GM12875 (cell line): ENCODE measurements around the gene CKLF.

Experiments used
- H3K4me3 ChIP-seq: one replicate; pipeline ENCODE4 v1.5.1; 2011; ENCODE audit warnings: low read depth, low read length, control low read depth
- TF ChIP-seq, protein P1 (sequence below): IDR thresholded peaks from 2 replicates; pipeline ENCODE4 v1.5.1; 2011; ENCODE audit warnings: low read depth, mild to moderate bottlenecking, control low read depth, inconsistent platforms, low read length, moderate library complexity, borderline replicate concordance; ENCODE audit not compliant: insufficient read depth

Gene CKLF

DNA sequence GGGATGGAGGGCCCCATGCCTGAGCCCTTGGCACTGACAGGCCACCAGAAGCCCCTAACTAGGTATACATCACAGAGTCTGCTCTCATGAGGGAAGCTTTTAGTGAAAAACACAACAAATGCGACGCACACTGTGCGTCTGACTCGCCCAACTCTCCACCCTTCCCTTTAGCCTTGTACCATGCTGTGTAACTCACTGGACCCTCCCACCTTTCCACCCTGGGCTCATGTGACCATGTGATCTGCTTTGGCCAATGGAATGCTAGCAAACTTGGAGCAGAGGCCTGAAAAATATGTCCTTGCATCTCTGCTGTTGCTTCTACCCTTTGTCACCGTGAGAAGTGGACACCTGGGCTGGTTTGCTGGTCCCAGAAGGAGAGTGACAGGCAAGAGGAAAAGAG is 24.1 kb upstream of the CKLF start:
- TF ChIP-seq, protein P1, sequence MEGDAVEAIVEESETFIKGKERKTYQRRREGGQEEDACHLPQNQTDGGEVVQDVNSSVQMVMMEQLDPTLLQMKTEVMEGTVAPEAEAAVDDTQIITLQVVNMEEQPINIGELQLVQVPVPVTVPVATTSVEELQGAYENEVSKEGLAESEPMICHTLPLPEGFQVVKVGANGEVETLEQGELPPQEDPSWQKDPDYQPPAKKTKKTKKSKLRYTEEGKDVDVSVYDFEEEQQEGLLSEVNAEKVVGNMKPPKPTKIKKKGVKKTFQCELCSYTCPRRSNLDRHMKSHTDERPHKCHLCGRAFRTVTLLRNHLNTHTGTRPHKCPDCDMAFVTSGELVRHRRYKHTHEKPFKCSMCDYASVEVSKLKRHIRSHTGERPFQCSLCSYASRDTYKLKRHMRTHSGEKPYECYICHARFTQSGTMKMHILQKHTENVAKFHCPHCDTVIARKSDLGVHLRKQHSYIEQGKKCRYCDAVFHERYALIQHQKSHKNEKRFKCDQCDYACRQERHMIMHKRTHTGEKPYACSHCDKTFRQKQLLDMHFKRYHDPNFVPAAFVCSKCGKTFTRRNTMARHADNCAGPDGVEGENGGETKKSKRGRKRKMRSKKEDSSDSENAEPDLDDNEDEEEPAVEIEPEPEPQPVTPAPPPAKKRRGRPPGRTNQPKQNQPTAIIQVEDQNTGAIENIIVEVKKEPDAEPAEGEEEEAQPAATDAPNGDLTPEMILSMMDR, result no peak
- H3K4me3 ChIP-seq, result no peak overlapping the region

DNA sequence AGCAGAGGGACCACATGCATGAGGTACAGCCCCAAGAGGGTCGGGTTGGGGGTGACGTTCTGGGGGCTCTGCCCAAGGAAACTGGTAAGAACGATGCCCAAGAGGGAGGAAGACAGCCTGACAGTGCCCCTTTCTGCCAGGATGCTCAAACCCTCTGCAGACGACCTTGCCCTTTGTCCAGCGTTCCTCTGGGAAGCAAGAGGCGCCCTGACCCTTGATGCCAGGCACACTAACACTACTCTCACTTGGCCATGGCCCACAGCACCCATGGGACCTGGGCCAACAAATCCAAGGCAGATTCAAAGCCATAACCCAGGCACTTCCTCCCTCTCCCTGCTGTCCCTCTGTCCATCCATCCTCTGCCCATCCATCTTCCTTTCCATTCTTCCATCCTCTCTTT is 22.9 kb upstream of the CKLF start:
- H3K4me3 ChIP-seq, result no peak overlapping the region
- TF ChIP-seq, protein P1, result no peak

DNA sequence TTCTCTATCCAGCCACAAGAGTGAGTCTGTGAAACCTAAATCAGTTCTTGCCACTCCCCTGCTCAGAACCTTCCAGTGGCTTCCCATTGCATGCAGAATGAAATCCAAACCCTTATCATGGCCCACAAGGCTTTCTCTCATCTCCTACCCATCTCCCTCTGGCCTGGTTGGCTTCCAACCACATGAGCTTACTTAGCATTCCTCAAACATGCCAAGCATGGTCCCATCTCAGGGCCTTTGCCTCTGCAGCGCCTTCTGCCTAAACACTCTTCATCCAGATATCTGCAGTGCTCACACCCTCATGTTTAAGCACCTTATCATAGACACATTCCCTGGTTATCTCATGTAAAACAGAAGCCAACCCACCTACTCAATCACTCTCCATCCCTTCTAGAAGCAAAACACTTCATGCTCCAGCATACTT is 18.0 kb upstream of the CKLF start:
- H3K4me3 ChIP-seq, result no peak overlapping the region
- TF ChIP-seq, protein P1, result no peak

DNA sequence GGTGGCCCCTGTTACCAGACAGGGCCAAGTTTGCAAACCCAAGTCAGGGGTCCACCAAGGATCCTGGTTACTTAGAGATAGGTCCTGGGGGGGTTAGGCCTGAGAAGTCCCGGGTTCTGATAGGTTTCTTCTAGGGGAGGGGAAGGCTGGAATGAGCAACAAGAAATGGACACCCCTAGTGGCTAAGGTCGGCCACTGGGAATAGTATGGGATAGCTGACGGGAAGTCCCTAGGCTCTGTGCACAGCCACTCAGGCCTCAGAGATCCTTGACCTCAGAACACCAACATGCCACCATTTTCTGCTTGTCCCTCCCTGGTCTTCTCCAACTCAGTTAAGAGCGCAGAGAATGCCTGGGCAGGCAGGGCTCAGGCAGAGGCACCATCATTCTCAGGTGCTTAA is 15.9 kb upstream of the CKLF start:
- H3K4me3 ChIP-seq, result no peak overlapping the region
- TF ChIP-seq, protein P1, result no peak

DNA sequence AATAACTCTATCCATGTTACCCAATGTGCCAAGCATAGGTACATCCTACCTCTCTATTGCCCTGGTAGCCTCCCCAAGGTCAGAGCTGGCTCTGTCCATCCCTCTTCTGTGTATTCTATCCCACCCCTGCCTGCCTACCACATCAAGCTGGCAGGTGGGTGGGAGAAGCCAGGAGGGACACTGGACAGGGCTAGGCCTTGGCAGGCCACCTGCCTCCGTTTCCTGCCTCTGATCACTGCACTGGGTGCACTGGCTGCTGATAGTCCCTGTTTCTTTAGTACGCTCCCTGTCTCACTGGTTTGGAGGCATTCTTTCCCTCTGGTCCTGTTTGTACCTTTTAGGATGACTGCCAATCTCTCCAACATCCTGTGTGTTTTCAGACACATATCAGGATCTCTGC is 15.1 kb upstream of the CKLF start:
- TF ChIP-seq, protein P1, result no peak
- no peak overlapping the region for H3K4me3 ChIP-seq

DNA sequence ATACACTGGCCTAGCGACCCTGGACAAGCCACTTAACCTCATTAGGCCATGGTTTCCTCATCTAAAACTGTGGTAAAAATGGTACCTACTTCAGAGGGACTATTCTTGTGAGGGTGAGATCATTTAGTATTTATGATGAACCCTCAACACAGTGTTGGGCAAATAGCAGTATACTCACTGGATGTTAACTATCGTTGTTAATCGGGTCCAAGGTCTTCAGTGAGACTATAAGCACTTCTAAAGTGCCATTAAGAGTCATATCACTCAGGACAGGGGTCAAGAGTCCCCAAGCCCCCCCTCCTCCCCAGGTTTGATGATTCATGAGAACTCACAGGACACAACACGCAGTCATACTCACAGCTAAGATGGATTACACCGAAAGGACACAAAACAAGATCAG is 13.5 kb upstream of the CKLF start:
- H3K4me3 ChIP-seq, result no peak overlapping the region
- TF ChIP-seq, protein P1, result no peak

DNA sequence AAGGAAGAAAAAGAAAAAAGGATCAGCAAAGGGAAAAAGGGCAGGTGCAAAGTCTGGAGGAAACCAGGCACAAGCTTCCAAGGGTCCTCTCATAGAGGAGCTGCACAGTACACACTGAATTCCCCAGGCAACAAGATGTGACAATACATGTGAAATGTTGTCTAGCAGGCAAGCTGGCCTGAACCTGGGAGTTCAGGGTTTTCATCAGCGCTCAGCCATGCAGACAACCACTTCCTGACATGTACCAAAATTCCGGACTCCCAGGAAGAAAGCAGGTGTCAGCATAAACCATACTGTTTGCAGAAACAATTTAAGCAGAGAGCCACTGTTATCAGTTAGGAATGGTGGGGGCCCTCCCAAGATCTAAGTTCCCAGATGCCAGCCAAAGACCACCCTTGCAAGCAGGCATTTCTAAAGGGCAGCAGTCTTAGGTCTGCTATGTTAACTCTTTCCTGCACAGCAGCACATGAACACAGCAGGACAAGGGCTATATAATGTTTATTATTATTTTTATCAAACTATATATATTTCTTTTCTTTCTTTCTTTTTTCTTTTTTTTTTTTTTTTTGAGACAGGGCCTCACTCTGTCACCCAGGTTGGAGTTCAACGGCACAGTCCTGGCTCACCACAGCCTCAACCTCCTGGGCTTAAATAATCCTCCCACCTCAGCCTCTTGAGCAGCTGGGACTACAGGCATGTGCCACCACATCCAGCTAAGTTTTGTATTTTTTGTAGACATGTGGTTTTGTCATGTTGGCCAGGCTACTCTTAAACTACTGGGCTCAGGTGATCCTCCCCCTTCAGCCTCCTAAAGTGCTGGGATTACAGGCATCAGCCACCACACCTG is 12.5 kb upstream of the CKLF start:
- TF ChIP-seq, protein P1, result no peak
- no peak overlapping the region for H3K4me3 ChIP-seq
